Body of pancreas (tissue), 4 donors: ENCODE results near the gene CTNNAL1.

Experiments used
- POLR2A ChIP-seq, 3 donors: fragments of 450-650 bp; IDR thresholded peaks; one replicate each; pipeline ENCODE4 v1.6.1; 2016; ENCODE audit warnings: antibody characterized with exemption in 3 of 3, mild to moderate bottlenecking in 2 of 3
- TF ChIP-seq, protein P1 (sequence below), 7 experiments: fragments of 450-650 bp in 4 of 7; fragments of 200-600 bp in 3 of 7; sonication (generic) in 3 of 7; IDR thresholded peaks; one replicate each; pipeline ENCODE4 v1.5.1; 2016 to 2019; ENCODE audit warnings: antibody characterized with exemption in 7 of 7

DNA sequence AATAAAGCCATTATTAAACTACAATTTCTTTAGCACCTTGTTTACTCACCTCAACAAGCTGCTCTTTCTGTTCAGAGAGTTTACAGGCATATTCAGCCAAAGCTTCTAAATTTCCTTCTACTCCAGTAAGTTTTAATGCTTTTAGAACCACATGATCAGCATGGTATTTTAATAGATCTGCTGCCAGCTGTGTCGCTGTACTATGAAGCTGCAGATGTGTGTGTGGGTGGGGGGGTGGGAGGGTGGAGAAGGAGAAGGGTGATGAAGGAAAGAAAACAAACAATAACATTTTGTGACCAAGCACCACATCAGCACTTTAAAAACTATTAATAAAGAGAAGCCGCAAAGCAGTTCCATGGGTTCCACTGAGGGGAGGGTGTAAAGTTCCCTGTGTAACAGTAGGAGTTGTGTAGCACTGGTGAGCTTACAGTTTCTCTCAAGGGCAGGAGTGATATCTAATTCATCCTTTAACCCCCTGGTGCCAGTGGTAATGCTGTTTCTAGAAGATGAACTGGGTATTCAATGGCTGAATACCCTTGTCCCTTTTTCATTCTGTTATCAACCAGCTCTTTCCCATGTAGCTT lies 40.6 kb downstream of the CTNNAL1 start:
- TF ChIP-seq, protein P1, sequence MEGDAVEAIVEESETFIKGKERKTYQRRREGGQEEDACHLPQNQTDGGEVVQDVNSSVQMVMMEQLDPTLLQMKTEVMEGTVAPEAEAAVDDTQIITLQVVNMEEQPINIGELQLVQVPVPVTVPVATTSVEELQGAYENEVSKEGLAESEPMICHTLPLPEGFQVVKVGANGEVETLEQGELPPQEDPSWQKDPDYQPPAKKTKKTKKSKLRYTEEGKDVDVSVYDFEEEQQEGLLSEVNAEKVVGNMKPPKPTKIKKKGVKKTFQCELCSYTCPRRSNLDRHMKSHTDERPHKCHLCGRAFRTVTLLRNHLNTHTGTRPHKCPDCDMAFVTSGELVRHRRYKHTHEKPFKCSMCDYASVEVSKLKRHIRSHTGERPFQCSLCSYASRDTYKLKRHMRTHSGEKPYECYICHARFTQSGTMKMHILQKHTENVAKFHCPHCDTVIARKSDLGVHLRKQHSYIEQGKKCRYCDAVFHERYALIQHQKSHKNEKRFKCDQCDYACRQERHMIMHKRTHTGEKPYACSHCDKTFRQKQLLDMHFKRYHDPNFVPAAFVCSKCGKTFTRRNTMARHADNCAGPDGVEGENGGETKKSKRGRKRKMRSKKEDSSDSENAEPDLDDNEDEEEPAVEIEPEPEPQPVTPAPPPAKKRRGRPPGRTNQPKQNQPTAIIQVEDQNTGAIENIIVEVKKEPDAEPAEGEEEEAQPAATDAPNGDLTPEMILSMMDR (IDR thresholded peaks at IDR 0.05), result no peak
- no peak for TF ChIP-seq POLR2A (IDR thresholded peaks at IDR 0.05)
